GM19193 (cell line): Measurements from ENCODE around the gene TBL1XR1.

Source experiments
- POLR2A ChIP-seq: IDR thresholded peaks from 4 replicates; pipeline ENCODE4 v1.6.1; 2011; ENCODE audit not compliant: insufficient read depth, insufficient read length; ENCODE audit errors: extremely low read depth

The TBL1XR1 gene

DNA sequence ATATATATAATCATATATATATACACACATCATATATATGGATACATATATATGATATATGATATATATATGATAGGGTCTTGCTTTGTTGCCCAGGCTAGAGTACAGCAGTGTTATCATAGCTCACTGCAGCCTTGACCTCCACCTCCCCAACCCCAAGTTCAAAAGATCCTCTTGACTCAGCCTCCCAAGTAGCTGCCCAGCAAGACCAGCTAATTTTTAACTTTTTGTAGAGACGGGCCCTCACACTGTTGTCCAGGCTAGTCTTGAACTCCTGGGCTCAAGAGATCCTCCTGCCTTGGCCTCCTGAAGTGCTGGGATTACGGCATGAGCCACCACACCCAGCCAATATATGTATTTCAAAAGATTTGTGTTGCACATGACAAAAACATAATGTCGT, 83.0 kb downstream of the TBL1XR1 start:
- TF ChIP-seq POLR2A = no peak

DNA sequence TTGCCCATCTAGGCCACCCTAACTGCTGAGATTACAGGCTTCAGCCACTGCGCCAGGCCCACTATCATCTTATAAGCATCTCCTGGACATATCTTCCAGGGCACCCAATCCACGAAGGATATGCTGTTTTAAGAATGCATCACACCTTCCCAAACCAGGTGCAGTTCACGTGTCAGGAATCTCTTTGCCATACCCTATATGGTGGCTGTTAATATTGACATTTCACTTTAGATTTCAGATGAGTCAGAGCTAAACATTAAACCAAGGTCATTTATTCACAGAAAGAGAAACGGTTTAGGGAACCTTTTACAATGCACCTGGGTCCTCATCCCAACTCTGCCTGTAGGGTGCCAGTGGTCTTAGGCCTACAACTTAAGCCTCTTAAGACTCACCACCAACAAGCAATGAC, 85.7 kb downstream of the TBL1XR1 start:
- TF ChIP-seq POLR2A = no peak

GRCh38 chr3:177110895-177111294, 86.4 kb downstream of the TBL1XR1 start:
- no peak for TF ChIP-seq POLR2A

DNA sequence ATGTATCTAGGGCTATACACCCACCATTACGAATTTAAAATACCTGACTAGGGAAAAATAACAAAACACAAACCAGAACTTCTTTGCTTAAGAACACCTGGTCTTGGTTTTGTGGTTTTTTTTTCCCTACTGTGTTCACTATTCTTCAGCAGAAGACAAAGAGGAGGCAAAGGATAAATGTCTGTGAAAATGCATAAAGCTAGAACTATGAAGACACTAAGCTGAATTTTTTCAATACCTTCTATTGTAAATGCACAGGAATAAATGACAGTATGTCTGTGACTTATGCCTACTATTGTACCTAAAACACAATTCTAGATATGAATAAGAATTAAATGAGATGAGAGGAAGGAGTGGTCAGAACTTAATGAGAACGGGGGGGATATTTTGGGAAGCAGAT, 86.9 kb downstream of the TBL1XR1 start:
- no peak for TF ChIP-seq POLR2A

GRCh38 chr3:177109688-177110330, 87.5 kb downstream of the TBL1XR1 start:
- no peak for TF ChIP-seq POLR2A

DNA sequence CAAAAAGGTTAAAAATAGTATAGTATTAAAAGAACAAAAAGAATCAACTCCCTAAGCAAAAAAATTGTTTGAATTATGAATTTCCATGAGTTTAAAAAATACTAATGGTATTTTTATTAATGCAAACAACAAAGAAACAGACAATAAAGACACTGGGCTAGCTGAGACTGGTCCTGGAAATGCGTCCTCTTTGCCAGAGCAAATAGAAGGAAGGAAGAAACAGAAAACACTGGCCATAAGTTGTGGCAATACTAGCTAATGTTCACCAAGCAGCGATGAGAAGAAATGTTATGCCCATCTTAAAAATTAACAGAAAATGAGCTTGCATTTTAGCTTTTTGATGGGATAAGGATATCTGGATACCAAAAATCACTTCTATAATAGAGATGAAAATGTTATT, 88.6 kb downstream of the TBL1XR1 start:
- TF ChIP-seq POLR2A = no peak

GRCh38 chr3:177107461-177108239, 89.6 kb downstream of the TBL1XR1 start:
- no peak for TF ChIP-seq POLR2A

GRCh38 chr3:177106594-177106993, 90.7 kb downstream of the TBL1XR1 start:
- no peak for TF ChIP-seq POLR2A

- TF ChIP-seq POLR2A = no peak
Measured at GRCh38 chr3:177106184-177106583, 91.1 kb downstream of the TBL1XR1 start.

GRCh38 chr3:177105623-177106022, 91.7 kb downstream of the TBL1XR1 start:
- TF ChIP-seq POLR2A = no peak

- no peak for TF ChIP-seq POLR2A
Measured at GRCh38 chr3:177104299-177104992, 92.8 kb downstream of the TBL1XR1 start.

DNA sequence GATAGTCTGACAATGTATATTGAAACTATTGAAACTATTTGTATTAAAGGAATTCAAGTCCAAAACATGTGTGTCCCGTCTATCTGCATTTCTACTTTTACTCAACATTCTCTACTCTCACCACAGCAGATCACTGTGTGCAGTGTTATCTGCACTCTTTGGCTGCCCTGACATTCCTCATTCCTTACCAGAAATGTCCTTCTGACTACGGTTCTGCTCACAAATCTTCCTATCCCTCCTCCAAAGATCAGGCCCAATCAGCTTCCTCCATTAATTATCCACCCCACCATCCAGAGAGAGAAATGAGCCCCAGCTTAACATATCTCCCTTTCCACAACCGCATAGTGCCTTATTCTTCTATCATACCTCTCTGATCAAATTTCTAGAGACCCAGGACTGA, 94.7 kb downstream of the TBL1XR1 start:
- TF ChIP-seq POLR2A = no peak

- no peak for TF ChIP-seq POLR2A
Measured at GRCh38 chr3:177098551-177098950, 98.7 kb downstream of the TBL1XR1 start.

DNA sequence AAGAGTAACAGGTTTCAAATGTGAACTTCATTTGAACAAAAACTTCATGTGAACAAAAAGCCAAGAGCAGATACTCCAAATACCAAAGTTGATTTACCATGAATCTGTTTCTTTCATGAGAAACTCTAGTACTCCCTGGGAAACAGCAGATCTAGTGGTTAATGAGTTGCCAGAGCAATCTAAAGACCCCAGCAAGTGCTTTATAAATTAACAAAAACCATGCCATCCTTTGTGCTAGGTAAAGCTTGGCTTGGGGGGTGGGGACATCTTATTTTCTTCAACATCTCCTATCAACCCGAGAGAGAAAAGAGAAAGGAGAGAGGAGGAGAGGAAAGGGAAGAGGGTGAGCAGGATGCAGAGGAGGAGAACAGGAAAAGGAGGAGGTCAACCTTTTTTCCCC, 100.7 kb downstream of the TBL1XR1 start:
- no peak for TF ChIP-seq POLR2A

- no peak for TF ChIP-seq POLR2A
Measured at GRCh38 chr3:177093966-177094365, 103.3 kb downstream of the TBL1XR1 start.

DNA sequence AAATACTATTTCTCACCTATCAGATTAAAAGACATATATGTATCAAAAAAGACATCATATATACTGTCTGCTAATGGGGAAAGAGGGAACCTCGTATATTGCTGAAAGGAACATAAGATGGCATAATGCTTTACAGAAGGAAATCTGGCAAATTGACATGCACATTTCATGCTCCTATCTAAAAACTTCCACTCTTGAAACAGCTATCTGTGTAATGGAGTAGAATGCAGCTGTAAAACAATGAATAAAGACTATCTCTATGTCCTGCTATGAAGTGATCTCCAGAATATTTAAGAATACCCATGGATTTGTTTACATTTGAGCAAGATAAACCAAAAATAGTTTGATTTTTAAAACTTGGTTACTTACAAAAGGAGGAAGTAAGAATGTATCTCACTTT, 107.4 kb downstream of the TBL1XR1 start:
- no peak for TF ChIP-seq POLR2A
